DOHH2 (cell line): ENCODE measurements around the gene MAP3K4.

Experiments
- H3F3A ChIP-seq: fragments of 200-600 bp; sonication (generic), shearing (Covaris generic); 2 replicates; pipeline ENCODE4 v1.6.0; 2016; ENCODE audit warnings: antibody characterized with exemption, mild to moderate bottlenecking; ENCODE audit not compliant: control insufficient read depth, insufficient read depth
- H3K27ac ChIP-seq: fragments of 200-600 bp; sonication (generic); 2 replicates; pipeline ENCODE4 v1.5.1; 2014; ENCODE audit warnings: low read depth, mild to moderate bottlenecking, low read length, moderate library complexity
- H3K27me3 ChIP-seq: fragments of 200-600 bp; sonication (generic); 2 replicates; pipeline ENCODE4 v1.6.1; 2014; ENCODE audit warnings: mild to moderate bottlenecking, low read length, mixed read lengths; ENCODE audit not compliant: control insufficient read depth
- H3K36me3 ChIP-seq: fragments of 200-600 bp; sonication (generic); 2 replicates; pipeline ENCODE4 v1.6.1; 2014; ENCODE audit warnings: mild to moderate bottlenecking, low read length, moderate library complexity, mixed read lengths; ENCODE audit not compliant: control insufficient read depth
- H3K4me1 ChIP-seq: fragments of 200-600 bp; sonication (generic); 2 replicates; pipeline ENCODE4 v1.6.1; 2014; ENCODE audit warnings: mild to moderate bottlenecking, low read length, mixed read lengths; ENCODE audit not compliant: control insufficient read depth
- H3K4me2 ChIP-seq: fragments of 200-600 bp; sonication (generic); 2 replicates; pipeline ENCODE4 v1.6.0; 2014; ENCODE audit warnings: mild to moderate bottlenecking, low read length, moderate library complexity
- H3K4me3 ChIP-seq: fragments of 200-600 bp; sonication (generic); 2 replicates; pipeline ENCODE4 v1.5.1; 2014; ENCODE audit warnings: mild to moderate bottlenecking, low read length, mixed read lengths
- H3K79me2 ChIP-seq: fragments of 200-600 bp; sonication (generic); 2 replicates; pipeline ENCODE4 v1.6.1; 2014; ENCODE audit warnings: mild to moderate bottlenecking, low read length, mixed read lengths; ENCODE audit not compliant: control insufficient read depth
- H3K9me2 ChIP-seq: fragments of 200-600 bp; sonication (generic); replicated peaks from 2 replicates; pipeline ENCODE4 v1.6.1; 2014; ENCODE audit warnings: mild to moderate bottlenecking, low read length, mixed read lengths; ENCODE audit not compliant: control insufficient read depth
- H3K9me3 ChIP-seq: fragments of 200-600 bp; sonication (generic); 2 replicates; pipeline ENCODE4 v1.6.1; 2014; ENCODE audit warnings: antibody characterized with exemption, low read length, mixed read lengths; ENCODE audit not compliant: control insufficient read depth, insufficient read depth
- H4K20me1 ChIP-seq: fragments of 200-600 bp; sonication (generic); 2 replicates; pipeline ENCODE4 v1.6.0; 2014; ENCODE audit warnings: low read depth, mild to moderate bottlenecking, antibody characterized with exemption, low read length, moderate library complexity; ENCODE audit not compliant: control insufficient read depth, insufficient read depth
- EZH2phosphoT487 ChIP-seq: fragments of 200-600 bp; sonication (generic); IDR thresholded peaks from 2 replicates; pipeline ENCODE4 v1.6.1; 2017; ENCODE audit warnings: borderline replicate concordance, mild to moderate bottlenecking, antibody characterized with exemption, low read length, moderate library complexity, mixed read lengths
- TF ChIP-seq, protein P1 (sequence below): fragments of 200-600 bp; sonication (generic); IDR thresholded peaks from one replicate; pipeline ENCODE4 v1.5.1; 2014; ENCODE audit warnings: antibody characterized with exemption, mild to moderate bottlenecking, low read depth, low read length; ENCODE audit not compliant: poor library complexity, severe bottlenecking

Gene MAP3K4

DNA sequence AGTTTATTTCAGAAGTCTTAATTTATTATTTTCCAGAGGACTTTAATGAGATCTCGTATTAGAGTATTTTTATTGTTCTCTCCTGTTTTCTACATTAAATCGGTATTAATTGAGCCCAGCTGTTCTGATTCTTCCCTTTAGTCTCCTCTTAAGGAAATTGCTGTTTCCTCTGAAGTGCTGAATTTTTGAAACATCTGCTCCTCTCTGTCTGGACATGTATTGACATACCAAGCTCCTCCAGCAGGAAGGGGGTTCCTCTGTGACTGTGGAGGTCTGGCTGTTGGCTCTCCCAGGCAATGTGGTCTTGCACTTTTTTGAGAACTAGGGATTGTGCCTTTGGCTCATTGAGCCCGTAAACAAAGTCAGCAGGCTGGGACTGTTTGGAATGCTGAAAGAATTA is 74.9 kb downstream of the MAP3K4 start:
- Histone ChIP-seq H3K27me3 (no peaks in the 10 kb centered on the region), H3K36me3 (peaks cover 10% of the 10 kb centered on the region), H3K79me2 (peaks cover 28% of the 10 kb centered on the region), H3K4me2 (no peak overlapping the region), H3K9me3 (peaks cover under 1% of the 10 kb centered on the region; the same call in 1 of the 2 replicates), H3K4me3 (no peak overlapping the region), H4K20me1 (no peaks in the 10 kb centered on the region), H3K4me1 (peaks cover 4% of the 10 kb centered on the region; the same call in 1 of the 2 replicates), H3K9me2 (no peaks in the 10 kb centered on the region), H3F3A (0 out of 2 replicates have a peak, but pooled peaks cover 3% of the 10 kb centered on the region), H3K27ac (no peak overlapping the region)
- no peak for TF ChIP-seq EZH2phosphoT487

DNA sequence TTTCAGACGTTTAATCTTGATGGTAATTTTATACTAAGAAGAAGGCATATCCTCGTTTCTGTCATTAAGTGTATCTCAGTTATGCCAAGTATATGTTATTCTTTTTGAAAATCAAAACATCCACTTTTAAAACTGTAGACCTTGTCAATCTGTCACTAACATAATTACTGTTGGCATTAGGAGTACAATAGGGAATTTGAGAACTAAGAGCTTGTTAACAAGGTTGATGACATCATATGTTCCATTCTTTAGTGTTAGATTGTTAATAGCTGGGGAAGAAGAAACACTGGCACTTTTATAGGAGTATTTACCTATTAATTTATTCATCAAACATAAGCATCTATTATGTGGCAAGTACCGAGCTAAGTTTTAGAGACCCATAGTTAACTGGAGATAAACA is 76.2 kb downstream of the MAP3K4 start:
- Histone ChIP-seq H3K27me3 (no peaks in the 10 kb centered on the region), H3K79me2 (peaks cover 23% of the 10 kb centered on the region), H4K20me1 (no peaks in the 10 kb centered on the region), H3K9me2 (no peaks in the 10 kb centered on the region), H3K4me3 (no peak overlapping the region), H3F3A (no peaks in the 10 kb centered on the region), H3K4me2 (no peak overlapping the region), H3K9me3 (no peaks in the 10 kb centered on the region), H3K36me3 (peaks cover 14% of the 10 kb centered on the region), H3K4me1 (no peaks in the 10 kb centered on the region), H3K27ac (no peak overlapping the region)
- no peak for TF ChIP-seq EZH2phosphoT487

DNA sequence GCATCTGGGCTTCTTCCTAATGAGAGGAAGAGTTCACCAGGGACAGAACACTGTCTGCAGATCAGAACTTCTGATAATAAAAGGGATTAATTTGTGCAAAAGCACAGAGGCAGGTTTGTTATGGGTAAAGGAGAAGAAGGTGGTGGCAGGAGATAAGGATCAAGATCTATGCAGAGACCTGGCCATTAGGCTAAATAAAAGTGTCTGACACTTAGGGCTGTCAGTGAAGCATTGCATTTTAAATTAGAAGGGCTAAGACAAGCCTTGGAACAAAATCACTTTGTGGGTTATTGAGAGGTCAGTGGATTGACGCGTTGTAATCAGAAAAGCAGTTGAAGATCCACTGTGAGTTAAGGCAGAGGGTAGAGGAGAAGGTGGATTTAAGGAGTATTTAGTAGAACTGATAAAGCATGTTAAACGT is 76.8 kb downstream of the MAP3K4 start:
- peaks cover 19% of the 10 kb centered on the region for H3K79me2 ChIP-seq
- no peaks in the 10 kb centered on the region for H3K9me2 ChIP-seq
- no peak overlapping the region for H3K4me3 ChIP-seq

DNA sequence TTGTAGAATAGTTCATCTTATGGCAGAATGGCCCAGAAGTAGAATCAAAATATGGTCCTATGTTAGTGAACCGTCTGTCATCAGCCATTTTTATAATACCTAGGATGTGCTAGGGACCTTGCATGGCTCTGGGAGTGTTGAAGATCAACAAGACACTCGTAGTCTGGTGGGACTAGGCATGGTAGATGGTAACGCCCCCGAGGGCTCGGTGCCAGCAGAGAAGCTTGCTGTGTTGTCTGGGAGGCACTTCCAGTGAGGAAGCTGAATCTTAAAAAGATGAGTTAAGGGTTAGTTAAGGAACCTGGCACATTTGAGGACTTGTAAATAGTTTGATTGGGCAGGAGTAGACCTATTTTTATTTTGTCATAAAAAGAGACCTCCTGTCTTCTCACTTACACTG is 82.4 kb downstream of the MAP3K4 start:
- no peaks in the 10 kb centered on the region for H3K27me3 ChIP-seq
- no peaks in the 10 kb centered on the region for H4K20me1 ChIP-seq
- H3K4me2 ChIP-seq: no peak overlapping the region
- no peaks in the 10 kb centered on the region for H3K9me3 ChIP-seq
- no peak overlapping the region for H3K4me3 ChIP-seq
- no peaks in the 10 kb centered on the region for H3K79me2 ChIP-seq
- H3K27ac ChIP-seq: no peak overlapping the region
- H3K4me1 ChIP-seq: no peaks in the 10 kb centered on the region
- H3F3A ChIP-seq: no peaks in the 10 kb centered on the region
- TF ChIP-seq, protein P1, sequence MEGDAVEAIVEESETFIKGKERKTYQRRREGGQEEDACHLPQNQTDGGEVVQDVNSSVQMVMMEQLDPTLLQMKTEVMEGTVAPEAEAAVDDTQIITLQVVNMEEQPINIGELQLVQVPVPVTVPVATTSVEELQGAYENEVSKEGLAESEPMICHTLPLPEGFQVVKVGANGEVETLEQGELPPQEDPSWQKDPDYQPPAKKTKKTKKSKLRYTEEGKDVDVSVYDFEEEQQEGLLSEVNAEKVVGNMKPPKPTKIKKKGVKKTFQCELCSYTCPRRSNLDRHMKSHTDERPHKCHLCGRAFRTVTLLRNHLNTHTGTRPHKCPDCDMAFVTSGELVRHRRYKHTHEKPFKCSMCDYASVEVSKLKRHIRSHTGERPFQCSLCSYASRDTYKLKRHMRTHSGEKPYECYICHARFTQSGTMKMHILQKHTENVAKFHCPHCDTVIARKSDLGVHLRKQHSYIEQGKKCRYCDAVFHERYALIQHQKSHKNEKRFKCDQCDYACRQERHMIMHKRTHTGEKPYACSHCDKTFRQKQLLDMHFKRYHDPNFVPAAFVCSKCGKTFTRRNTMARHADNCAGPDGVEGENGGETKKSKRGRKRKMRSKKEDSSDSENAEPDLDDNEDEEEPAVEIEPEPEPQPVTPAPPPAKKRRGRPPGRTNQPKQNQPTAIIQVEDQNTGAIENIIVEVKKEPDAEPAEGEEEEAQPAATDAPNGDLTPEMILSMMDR: no peak
- TF ChIP-seq EZH2phosphoT487: no peak
- no peaks in the 10 kb centered on the region for H3K9me2 ChIP-seq
- peaks cover 58% of the 10 kb centered on the region for H3K36me3 ChIP-seq

More for the DNA sequence above, 76.8 kb downstream of the MAP3K4 start:
- H4K20me1 ChIP-seq: no peaks in the 10 kb centered on the region
- no peaks in the 10 kb centered on the region for H3K4me1 ChIP-seq
- H3K36me3 ChIP-seq: peaks cover 16% of the 10 kb centered on the region
- H3K27ac ChIP-seq: no peak overlapping the region
- H3K4me2 ChIP-seq: no peak overlapping the region
- H3F3A ChIP-seq: no peaks in the 10 kb centered on the region
- no peaks in the 10 kb centered on the region for H3K9me3 ChIP-seq
- TF ChIP-seq, protein P1: no peak
- no peak for TF ChIP-seq EZH2phosphoT487
- H3K27me3 ChIP-seq: no peaks in the 10 kb centered on the region
